Activated CD8-positive, alpha-beta T cell treated with anti-CD3 and anti-CD28 coated beads for 36 hours (primary cell): ENCODE results near the gene GNGT1. TPM values are rescaled to one million over a fixed set of nuclear protein-coding genes. Genes with fewer than 3 reads are reported as not detected.

Source experiments
- ATAC-seq: fragments of 200-7000 bp; cut with Tn5 transposase; one replicate; pipeline ENCODE4 v1.10.0; 2021; ENCODE audit warnings: mild to moderate bottlenecking, moderate library complexity
- CTCF ChIA-PET: fragments of 350-600 bp; sonication (Branson Sonifier 250); formaldehyde crosslinking; loops from one replicate; lab custom pipeline; 2021; ENCODE audit warnings: antibody characterized with exemption; lab: Charles Lee
- POLR2A ChIA-PET: fragments of 350-600 bp; sonication (Branson Sonifier 250); formaldehyde crosslinking; loops from one replicate; lab custom pipeline; 2021; ENCODE audit warnings: antibody characterized with exemption; lab: Charles Lee
- DNase-seq: peaks from one replicate; pipeline ENCODE4 v3.0.0-alpha.2; 2020
- H3K27ac Mint-ChIP-seq: one replicate; pipeline ENCODE4 v1.8.0; 2021; ENCODE audit warnings: mild to moderate bottlenecking, mixed read lengths
- H3K27me3 Mint-ChIP-seq: one replicate; pipeline ENCODE4 v1.8.0; 2021; ENCODE audit warnings: mixed read lengths
- H3K36me3 Mint-ChIP-seq: one replicate; pipeline ENCODE4 v1.8.0; 2021; ENCODE audit warnings: low read depth, mixed read lengths
- H3K4me1 Mint-ChIP-seq: one replicate; pipeline ENCODE4 v1.8.0; 2021; ENCODE audit warnings: low read depth, mixed read lengths
- H3K4me3 Mint-ChIP-seq: one replicate; pipeline ENCODE4 v1.8.0; 2021; ENCODE audit warnings: mild to moderate bottlenecking, moderate library complexity, mixed read lengths
- H3K9me3 Mint-ChIP-seq: one replicate; pipeline ENCODE4 v1.8.0; 2021; ENCODE audit warnings: mixed read lengths
- CTCF ChIP-seq: fragments of 200-600 bp; IDR thresholded peaks from one replicate; pipeline ENCODE4 v1.8.0; 2022; ENCODE audit warnings: antibody characterized with exemption, mild to moderate bottlenecking
- intact Hi-C: fragments of 100-400 bp; cut with micrococcal nuclease; formaldehyde crosslinking; loops from one replicate; pipeline ENCODE4 v1.10.0; 2022
- total RNA-seq, 2 experiments: library from RNA; stranded (reverse); gene quantifications; one replicate each; pipeline ENCODE4 v1.2.3, GENCODE V29; 2021

Gene GNGT1
- total RNA-seq, 2 experiments from 2014 or later = not detected

- Mint-ChIP-seq H3K27ac (no peak overlapping the region), H3K4me1 (no peaks in the 10 kb centered on the region), H3K9me3 (no peaks in the 10 kb centered on the region), H3K4me3 (no peak overlapping the region), H3K27me3 (peaks cover 17% of the 10 kb centered on the region), H3K36me3 (no peaks in the 10 kb centered on the region)
- ChIA-PET CTCF (interaction anchor here (1.6 to 2.1 kb wide), 2 partner anchors 10 to 29 kb away, joined by 4 to 5 read pairs; partner anchors contain the start of gene GNG11), POLR2A (interaction anchor here (0.7 kb wide), 1 partner anchor 14 kb away, joined by 3 read pairs; no protein-coding TSS in a partner anchor)
- no peak for DNase-seq
- no peak for TF ChIP-seq CTCF
- intact Hi-C loops = no loop called here
- ATAC-seq = no peak
These were observed 25.3 kb downstream of the GNGT1 start for GRCh38 chr7:93931655-93932054.

- Mint-ChIP-seq H3K36me3 (no peaks in the 10 kb centered on the region), H3K27me3 (peaks cover 17% of the 10 kb centered on the region), H3K4me1 (no peaks in the 10 kb centered on the region), H3K9me3 (no peaks in the 10 kb centered on the region), H3K27ac (no peak overlapping the region), H3K4me3 (no peak overlapping the region)
- intact Hi-C loops = no loop called here
- ChIA-PET CTCF (no interaction called here), POLR2A (no interaction called here)
- ATAC-seq = no peak
- TF ChIP-seq CTCF = no peak
- no peak for DNase-seq
These were observed 26.8 kb downstream of the GNGT1 start for GRCh38 chr7:93933156-93933555.

GRCh38 chr7:93935102-93935501 is 28.7 kb downstream of the GNGT1 start:
- no peak overlapping the region for H3K27ac Mint-ChIP-seq
- H3K36me3 Mint-ChIP-seq = no peaks in the 10 kb centered on the region
- H3K4me3 Mint-ChIP-seq = no peak overlapping the region
- intact Hi-C loops = no loop called here
- no peaks in the 10 kb centered on the region for H3K9me3 Mint-ChIP-seq
- POLR2A ChIA-PET = no interaction called here
- ATAC-seq (no peak), DNase-seq (no peak)
- H3K27me3 Mint-ChIP-seq = peaks cover 12% of the 10 kb centered on the region
- CTCF ChIA-PET = no interaction called here
- TF ChIP-seq CTCF = no peak
- H3K4me1 Mint-ChIP-seq = no peaks in the 10 kb centered on the region

- Mint-ChIP-seq H3K27ac (no peak overlapping the region), H3K9me3 (no peaks in the 10 kb centered on the region), H3K27me3 (peaks cover 14% of the 10 kb centered on the region), H3K36me3 (no peaks in the 10 kb centered on the region), H3K4me1 (no peaks in the 10 kb centered on the region), H3K4me3 (no peak overlapping the region)
- ATAC-seq (no peak), DNase-seq (no peak)
- no peak for TF ChIP-seq CTCF
- POLR2A ChIA-PET = no interaction called here
- intact Hi-C loops = no loop called here
- CTCF ChIA-PET = no interaction called here
These were observed 31.5 kb downstream of the GNGT1 start for GRCh38 chr7:93937818-93938217.

GRCh38 chr7:93938293-93938692 is 31.9 kb downstream of the GNGT1 start:
- CTCF ChIA-PET = no interaction called here
- ATAC-seq (no peak), DNase-seq (no peak)
- no peak for TF ChIP-seq CTCF
- no peaks in the 10 kb centered on the region for H3K4me1 Mint-ChIP-seq
- intact Hi-C loops = no loop called here
- no peaks in the 10 kb centered on the region for H3K36me3 Mint-ChIP-seq
- no peak overlapping the region for H3K4me3 Mint-ChIP-seq
- peaks cover 16% of the 10 kb centered on the region for H3K27me3 Mint-ChIP-seq
- no peak overlapping the region for H3K27ac Mint-ChIP-seq
- no peaks in the 10 kb centered on the region for H3K9me3 Mint-ChIP-seq
- POLR2A ChIA-PET = no interaction called here
